Neutrophil (primary cell): ENCODE results near the gene SERPINA3.

ENCODE experiments used
- H3K27ac ChIP-seq: fragments of 200-600 bp; sonication (generic); 2 replicates; pipeline ENCODE4 v1.5.1; 2016; ENCODE audit warnings: mild to moderate bottlenecking, moderate library complexity
- H3K27me3 ChIP-seq: fragments of 200-600 bp; sonication (generic); 2 replicates; pipeline ENCODE4 v1.6.0; 2016; ENCODE audit warnings: mild to moderate bottlenecking
- H3K36me3 ChIP-seq: fragments of 200-600 bp; sonication (generic); 2 replicates; pipeline ENCODE4 v1.5.1; 2017
- H3K4me1 ChIP-seq, 2 experiments: fragments of 200-600 bp in 1 of 2; sonication (generic) in 1 of 2; 1 replicate in 1 of 2; 2 replicates in 1 of 2; pipeline versions ENCODE4 v1.5.1 to v1.6.1; 2013 to 2016; ENCODE audit warnings: low read depth in 1 of 2, low read length in 1 of 2, mild to moderate bottlenecking in 1 of 2, moderate library complexity in 1 of 2; ENCODE audit not compliant: control insufficient read depth in 1 of 2, insufficient read depth in 1 of 2
- H3K4me3 ChIP-seq, 2 experiments: fragments of 200-600 bp in 1 of 2; sonication (generic) in 1 of 2; 1 replicate in 1 of 2; 2 replicates in 1 of 2; pipeline ENCODE4 v1.5.1; 2013 to 2016; ENCODE audit warnings: low read depth in 1 of 2, low read length in 1 of 2, mild to moderate bottlenecking in 1 of 2, moderate library complexity in 1 of 2
- H3K9me3 ChIP-seq: fragments of 200-600 bp; sonication (generic); 2 replicates; pipeline ENCODE4 v1.5.1; 2016
- TF ChIP-seq, protein P1 (sequence below): fragments of 200-600 bp; sonication (generic); IDR thresholded peaks from 2 replicates; pipeline ENCODE4 v1.5.1; 2016; ENCODE audit warnings: antibody characterized with exemption

SERPINA3 gene

DNA sequence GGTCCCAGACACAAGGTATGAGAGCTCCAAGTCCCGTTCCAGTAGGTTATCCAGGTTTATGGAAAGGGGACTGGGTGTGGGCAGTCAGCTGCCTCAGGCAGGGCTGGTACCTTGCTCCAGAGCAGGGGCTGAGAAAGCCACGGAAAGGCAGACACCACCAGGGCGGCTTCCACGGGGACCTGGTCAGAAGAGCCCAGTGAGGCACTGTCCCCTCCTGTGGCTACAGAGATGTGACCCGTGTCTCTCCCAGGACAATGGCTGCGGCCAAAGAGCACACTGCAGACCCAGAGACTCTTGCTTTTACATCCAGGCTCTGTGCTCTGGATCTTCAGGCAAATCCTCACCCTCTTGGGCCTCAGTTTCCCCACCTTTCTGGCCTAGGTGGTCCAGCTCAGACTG is 42.2 kb upstream of the SERPINA3 start:
- Histone ChIP-seq H3K27ac (no peak overlapping the region), H3K9me3 (no peaks in the 10 kb centered on the region), H3K4me1 (no peaks in the 10 kb centered on the region), H3K36me3 (no peaks in the 10 kb centered on the region), H3K27me3 (no peaks in the 10 kb centered on the region), H3K4me3 (no peak overlapping the region)
- TF ChIP-seq, protein P1, sequence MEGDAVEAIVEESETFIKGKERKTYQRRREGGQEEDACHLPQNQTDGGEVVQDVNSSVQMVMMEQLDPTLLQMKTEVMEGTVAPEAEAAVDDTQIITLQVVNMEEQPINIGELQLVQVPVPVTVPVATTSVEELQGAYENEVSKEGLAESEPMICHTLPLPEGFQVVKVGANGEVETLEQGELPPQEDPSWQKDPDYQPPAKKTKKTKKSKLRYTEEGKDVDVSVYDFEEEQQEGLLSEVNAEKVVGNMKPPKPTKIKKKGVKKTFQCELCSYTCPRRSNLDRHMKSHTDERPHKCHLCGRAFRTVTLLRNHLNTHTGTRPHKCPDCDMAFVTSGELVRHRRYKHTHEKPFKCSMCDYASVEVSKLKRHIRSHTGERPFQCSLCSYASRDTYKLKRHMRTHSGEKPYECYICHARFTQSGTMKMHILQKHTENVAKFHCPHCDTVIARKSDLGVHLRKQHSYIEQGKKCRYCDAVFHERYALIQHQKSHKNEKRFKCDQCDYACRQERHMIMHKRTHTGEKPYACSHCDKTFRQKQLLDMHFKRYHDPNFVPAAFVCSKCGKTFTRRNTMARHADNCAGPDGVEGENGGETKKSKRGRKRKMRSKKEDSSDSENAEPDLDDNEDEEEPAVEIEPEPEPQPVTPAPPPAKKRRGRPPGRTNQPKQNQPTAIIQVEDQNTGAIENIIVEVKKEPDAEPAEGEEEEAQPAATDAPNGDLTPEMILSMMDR, result no peak

DNA sequence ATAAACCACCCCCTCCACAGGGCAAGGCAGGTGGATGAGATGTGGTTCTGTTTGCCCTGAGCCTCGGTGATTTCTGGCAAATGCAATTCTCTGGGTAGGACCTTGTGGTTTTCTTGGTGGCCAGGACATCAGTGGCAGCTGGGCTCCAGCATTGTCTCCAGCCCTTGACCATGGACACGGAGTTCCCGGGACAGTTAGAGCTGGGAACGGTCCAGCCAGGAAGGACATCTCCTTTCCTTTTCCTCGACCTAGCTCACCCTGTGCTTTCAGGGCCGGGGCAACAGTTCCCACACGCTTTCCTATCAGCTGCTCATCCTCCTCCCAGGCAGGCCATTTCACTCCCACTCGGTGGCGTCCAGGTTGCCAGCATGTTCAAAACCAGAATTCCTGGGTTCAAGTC is 41.8 kb upstream of the SERPINA3 start:
- H3K9me3 ChIP-seq, result no peaks in the 10 kb centered on the region

DNA sequence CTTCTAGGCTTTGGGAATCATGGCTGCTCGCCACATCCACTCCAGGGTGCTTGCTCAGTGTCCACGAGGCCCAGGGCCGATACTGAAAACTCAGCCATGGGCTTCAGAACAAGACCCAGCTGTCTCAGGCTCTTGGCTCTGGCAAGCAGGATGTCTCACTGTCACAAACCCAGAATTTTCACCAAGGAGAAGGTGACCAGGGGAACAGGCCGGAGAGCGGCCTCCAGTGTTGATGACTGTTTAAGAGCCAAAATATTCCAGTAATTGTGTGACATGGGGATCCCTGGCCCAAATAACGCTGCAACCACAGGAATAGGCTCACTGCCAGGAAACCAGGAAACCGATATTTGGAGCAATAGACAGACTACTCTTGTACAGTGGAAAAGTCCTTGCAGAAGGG is 40.8 kb upstream of the SERPINA3 start:
- TF ChIP-seq, protein P1, result no peak
- Histone ChIP-seq H3K36me3 (no peaks in the 10 kb centered on the region), H3K27me3 (no peaks in the 10 kb centered on the region), H3K4me3 (no peak overlapping the region), H3K9me3 (no peaks in the 10 kb centered on the region), H3K4me1 (no peaks in the 10 kb centered on the region), H3K27ac (no peak overlapping the region)

More for the DNA sequence above, 41.8 kb upstream of the SERPINA3 start:
- Histone ChIP-seq H3K4me3 (no peak overlapping the region), H3K4me1 (no peaks in the 10 kb centered on the region), H3K27ac (no peak overlapping the region), H3K27me3 (no peaks in the 10 kb centered on the region), H3K36me3 (no peaks in the 10 kb centered on the region)
- TF ChIP-seq, protein P1, result no peak

DNA sequence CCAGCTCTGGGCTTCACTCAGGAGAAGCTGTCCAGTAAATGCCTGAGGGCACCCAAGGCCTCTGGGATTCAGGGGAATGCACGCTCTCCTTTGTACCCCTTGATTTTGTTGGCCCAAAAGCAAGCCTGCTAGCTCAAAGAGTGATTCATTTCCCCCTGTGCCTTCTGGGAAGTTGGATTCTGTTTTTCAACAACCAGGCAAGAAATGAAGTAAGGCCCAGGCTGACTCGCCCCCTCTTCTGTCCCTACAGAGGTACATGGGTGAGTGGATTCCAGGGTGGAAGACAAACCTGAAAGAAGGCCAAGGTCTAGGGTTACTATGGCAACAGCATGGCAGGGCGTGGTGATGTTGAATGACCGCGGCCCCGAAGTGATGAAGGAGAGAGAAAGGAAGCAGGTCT is 40.2 kb upstream of the SERPINA3 start:
- Histone ChIP-seq H3K27ac (no peak overlapping the region), H3K36me3 (no peaks in the 10 kb centered on the region), H3K4me1 (no peaks in the 10 kb centered on the region), H3K9me3 (no peaks in the 10 kb centered on the region), H3K27me3 (no peaks in the 10 kb centered on the region), H3K4me3 (no peak overlapping the region)
- TF ChIP-seq, protein P1, result no peak

DNA sequence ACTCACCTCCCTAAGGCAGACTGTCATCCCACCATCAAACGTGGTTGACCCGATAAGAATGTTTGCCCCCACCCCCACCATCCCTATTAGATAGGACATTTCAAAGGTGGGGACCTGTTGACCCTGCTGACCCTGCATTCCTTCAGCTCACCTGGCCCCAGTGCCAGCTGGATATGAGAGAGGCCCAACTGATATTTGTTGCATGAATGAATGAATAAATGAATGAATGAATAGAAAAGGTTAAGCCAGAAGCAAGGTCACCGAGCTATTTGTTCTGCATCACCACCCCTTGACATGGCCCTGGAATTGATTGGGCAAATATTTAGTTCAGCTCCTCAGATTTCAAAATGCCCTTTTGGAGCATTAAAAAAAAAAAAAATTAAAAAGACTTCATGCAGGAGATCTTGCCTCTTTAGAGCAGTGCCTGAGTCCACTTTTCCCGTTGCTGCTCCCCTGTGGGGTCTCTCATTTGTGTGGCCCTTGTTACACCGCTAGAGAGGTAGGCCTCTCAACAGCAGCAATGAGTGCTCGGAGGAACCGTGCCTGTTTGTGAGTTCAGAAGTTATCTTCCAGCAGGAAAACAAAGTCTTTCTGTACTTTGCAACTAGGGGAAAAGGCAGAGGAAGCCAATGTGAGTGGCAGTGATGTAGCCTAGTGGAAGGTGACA is 39.4 kb upstream of the SERPINA3 start:
- TF ChIP-seq, protein P1, result no peak
- Histone ChIP-seq H3K9me3 (no peaks in the 10 kb centered on the region), H3K27ac (no peak overlapping the region)

More for the DNA sequence above, 39.4 kb upstream of the SERPINA3 start:
- no peaks in the 10 kb centered on the region for H3K27me3 ChIP-seq
- no peaks in the 10 kb centered on the region for H3K4me1 ChIP-seq
- no peak overlapping the region for H3K4me3 ChIP-seq
- H3K36me3 ChIP-seq, result no peaks in the 10 kb centered on the region
